ENCODE results near the gene PPP1R9B.

- TF ChIP-seq, protein P1, sequence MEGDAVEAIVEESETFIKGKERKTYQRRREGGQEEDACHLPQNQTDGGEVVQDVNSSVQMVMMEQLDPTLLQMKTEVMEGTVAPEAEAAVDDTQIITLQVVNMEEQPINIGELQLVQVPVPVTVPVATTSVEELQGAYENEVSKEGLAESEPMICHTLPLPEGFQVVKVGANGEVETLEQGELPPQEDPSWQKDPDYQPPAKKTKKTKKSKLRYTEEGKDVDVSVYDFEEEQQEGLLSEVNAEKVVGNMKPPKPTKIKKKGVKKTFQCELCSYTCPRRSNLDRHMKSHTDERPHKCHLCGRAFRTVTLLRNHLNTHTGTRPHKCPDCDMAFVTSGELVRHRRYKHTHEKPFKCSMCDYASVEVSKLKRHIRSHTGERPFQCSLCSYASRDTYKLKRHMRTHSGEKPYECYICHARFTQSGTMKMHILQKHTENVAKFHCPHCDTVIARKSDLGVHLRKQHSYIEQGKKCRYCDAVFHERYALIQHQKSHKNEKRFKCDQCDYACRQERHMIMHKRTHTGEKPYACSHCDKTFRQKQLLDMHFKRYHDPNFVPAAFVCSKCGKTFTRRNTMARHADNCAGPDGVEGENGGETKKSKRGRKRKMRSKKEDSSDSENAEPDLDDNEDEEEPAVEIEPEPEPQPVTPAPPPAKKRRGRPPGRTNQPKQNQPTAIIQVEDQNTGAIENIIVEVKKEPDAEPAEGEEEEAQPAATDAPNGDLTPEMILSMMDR (IDR thresholded peaks at IDR 0.05), result no peak
- TF ChIP-seq POLR2A (IDR thresholded peaks at IDR 0.05), result no peak
Observed at GRCh38 chr17:50189550-50190292, 39.2 kb upstream of the PPP1R9B start.

Data from esophagus squamous epithelium (tissue), 4 donors.